Gastrocnemius medialis (tissue), 4 donors: ENCODE data around the gene CDHR3. TPM values are rescaled to one million over a fixed set of nuclear protein-coding genes. Genes with fewer than 3 reads are reported as not detected.

ENCODE experiments used
- ATAC-seq, 2 donors: fragments of 150-250 bp; one replicate each; pipeline ENCODE4 v1.9.1; 2016
- DNase-seq, 2 donors: peaks; one replicate each; pipeline ENCODE4 v3.0.0-alpha.2; 2019
- H3K27ac ChIP-seq, 4 donors: fragments of 200-600 bp; sonication (generic); 1 replicate in 1 of 4; 2 replicates in 3 of 4; pipeline ENCODE4 v1.5.1; 2016 to 2018; ENCODE audit warnings: mild to moderate bottlenecking in 2 of 4, moderate library complexity in 1 of 4
- H3K27me3 ChIP-seq, 3 donors: fragments of 200-600 bp; sonication (generic) in 2 of 3; 1 replicate in 1 of 3; 2 replicates in 2 of 3; pipeline versions ENCODE4 v1.5.1 to v1.6.0; 2016 to 2019; ENCODE audit warnings: mild to moderate bottlenecking in 1 of 3, moderate library complexity in 1 of 3
- H3K36me3 ChIP-seq, 2 donors: fragments of 200-600 bp; sonication (generic) in 1 of 2; one replicate each; pipeline ENCODE4 v1.5.1; 2017 to 2018
- H3K4me1 ChIP-seq, 2 donors: fragments of 200-600 bp; sonication (generic) in 1 of 2; one replicate each; pipeline ENCODE4 v1.5.1; 2016 to 2017; ENCODE audit warnings: mild to moderate bottlenecking in 2 of 2
- H3K4me3 ChIP-seq, 4 donors: fragments of 200-600 bp; sonication (generic) in 3 of 4; 1 replicate in 1 of 4; 2 replicates in 3 of 4; pipeline ENCODE4 v1.5.1; 2016 to 2019; ENCODE audit warnings: mild to moderate bottlenecking in 2 of 4
- H3K9me3 ChIP-seq, 3 donors: fragments of 200-600 bp; sonication (generic) in 2 of 3; 1 replicate in 1 of 3; 2 replicates in 2 of 3; pipeline ENCODE4 v1.5.1; 2016 to 2019
- POLR2A ChIP-seq, 2 donors: fragments of 450-650 bp; IDR thresholded peaks; one replicate each; pipeline ENCODE4 v1.6.1; 2017; ENCODE audit warnings: antibody characterized with exemption in 2 of 2, mild to moderate bottlenecking in 2 of 2, moderate library complexity in 2 of 2
- in situ Hi-C, 4 donors: fragments of 200-750 bp; cut with MboI; loops; one replicate each; pipeline versions ENCODE4 v1.15.0 to v1.8.0; 2017; ENCODE audit warnings: low sequenced_read_pairs in 4 of 4
- intact Hi-C: fragments of 100-400 bp; cut with DNase I; formaldehyde crosslinking; loops from one replicate; pipeline ENCODE4 v1.15.1; 2023; ENCODE audit warnings: low total_unique reads
- total RNA-seq, 4 donors: library from RNA; depleted of rRNA; stranded (reverse); fragments of >200 nt; gene quantifications; one replicate each; pipeline versions ENCODE4 v1.1.0 to v1.2.3, GENCODE V29; 2016
- TF ChIP-seq, protein P1 (sequence below), 5 experiments: fragments of 450-650 bp in 3 of 5; fragments of 200-600 bp in 2 of 5; sonication (generic) in 2 of 5; IDR thresholded peaks in 4 of 5; conservative IDR thresholded peaks in 1 of 5; 1 replicate in 4 of 5; 2 replicates in 1 of 5; pipeline ENCODE4 v1.5.1; 2016 to 2019; ENCODE audit warnings: antibody characterized with exemption in 5 of 5, mild to moderate bottlenecking in 3 of 5, moderate library complexity in 3 of 5

CDHR3 gene
- total RNA-seq, 4 donors from 2014 or later, result 0.62 to 21.2 TPM; not detected in 2

DNA sequence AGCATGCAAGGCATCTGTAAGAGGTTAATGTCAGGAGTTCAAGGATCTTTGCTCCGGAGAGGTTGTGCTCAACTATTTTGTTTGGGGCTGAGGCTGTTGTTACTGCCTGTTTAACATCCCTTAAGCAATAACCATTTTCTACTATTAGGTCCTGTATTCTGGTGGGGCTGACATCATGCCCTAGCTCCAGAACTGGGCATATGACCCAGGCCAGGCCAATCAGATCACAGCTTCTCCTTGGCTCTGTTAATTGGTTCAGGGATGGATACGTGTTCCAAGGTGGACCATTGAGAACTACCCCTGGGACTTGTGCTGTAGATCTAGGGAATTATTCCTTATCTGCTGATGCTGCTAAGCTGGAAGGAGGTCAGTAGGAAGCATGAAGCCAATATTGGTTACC is 82.1 kb downstream of the CDHR3 start:
- no peaks in the 10 kb centered on the region for H3K36me3 ChIP-seq
- H3K4me1 ChIP-seq, result peaks cover 6 to 7% of the 10 kb centered on the region in 2 donors
- in situ Hi-C loops (loop anchor here (10.0 to 25.0 kb wide), 3 partner anchors 383 to 408 kb away; no protein-coding TSS in a partner anchor), intact Hi-C loops (no loop called here)
- no peaks in the 10 kb centered on the region for H3K9me3 ChIP-seq
- no peak for DNase-seq
- H3K27me3 ChIP-seq, result no peaks in the 10 kb centered on the region
- no peak for ATAC-seq
- no peak overlapping the region for H3K27ac ChIP-seq
- no peak overlapping the region for H3K4me3 ChIP-seq
- no peak for TF ChIP-seq POLR2A (IDR thresholded peaks at IDR 0.05)
- TF ChIP-seq, protein P1, sequence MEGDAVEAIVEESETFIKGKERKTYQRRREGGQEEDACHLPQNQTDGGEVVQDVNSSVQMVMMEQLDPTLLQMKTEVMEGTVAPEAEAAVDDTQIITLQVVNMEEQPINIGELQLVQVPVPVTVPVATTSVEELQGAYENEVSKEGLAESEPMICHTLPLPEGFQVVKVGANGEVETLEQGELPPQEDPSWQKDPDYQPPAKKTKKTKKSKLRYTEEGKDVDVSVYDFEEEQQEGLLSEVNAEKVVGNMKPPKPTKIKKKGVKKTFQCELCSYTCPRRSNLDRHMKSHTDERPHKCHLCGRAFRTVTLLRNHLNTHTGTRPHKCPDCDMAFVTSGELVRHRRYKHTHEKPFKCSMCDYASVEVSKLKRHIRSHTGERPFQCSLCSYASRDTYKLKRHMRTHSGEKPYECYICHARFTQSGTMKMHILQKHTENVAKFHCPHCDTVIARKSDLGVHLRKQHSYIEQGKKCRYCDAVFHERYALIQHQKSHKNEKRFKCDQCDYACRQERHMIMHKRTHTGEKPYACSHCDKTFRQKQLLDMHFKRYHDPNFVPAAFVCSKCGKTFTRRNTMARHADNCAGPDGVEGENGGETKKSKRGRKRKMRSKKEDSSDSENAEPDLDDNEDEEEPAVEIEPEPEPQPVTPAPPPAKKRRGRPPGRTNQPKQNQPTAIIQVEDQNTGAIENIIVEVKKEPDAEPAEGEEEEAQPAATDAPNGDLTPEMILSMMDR (IDR thresholded peaks at IDR 0.05 in 4 of 5, conservative IDR thresholded peaks at IDR 0.05 in 1 of 5), result no peak

DNA sequence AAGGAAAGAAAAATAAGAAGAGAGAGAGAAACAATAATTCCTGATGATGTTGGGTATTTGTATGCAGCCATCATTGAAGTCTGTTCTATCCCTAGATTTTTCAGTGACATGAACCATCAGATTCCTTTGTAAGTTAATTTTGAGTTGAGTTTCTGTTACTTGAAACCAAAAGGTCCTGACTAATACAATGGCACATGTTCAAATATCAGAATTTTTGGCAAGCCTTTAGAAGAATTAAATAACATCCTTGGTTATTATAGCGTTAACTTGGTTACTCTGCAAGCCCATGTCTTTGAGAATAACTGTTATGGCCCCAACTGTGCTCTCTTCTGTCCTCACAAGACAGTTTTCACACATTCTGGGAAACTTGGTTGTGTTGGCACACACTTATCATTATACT is 82.5 kb downstream of the CDHR3 start:
- Histone ChIP-seq H3K4me1 (peaks cover 10% of the 10 kb centered on the region in 2 donors), H3K4me3 (no peak overlapping the region), H3K36me3 (no peaks in the 10 kb centered on the region), H3K27me3 (no peaks in the 10 kb centered on the region), H3K27ac (no peak overlapping the region), H3K9me3 (no peaks in the 10 kb centered on the region)
- in situ Hi-C loops (loop anchor here (10.0 to 25.0 kb wide), 3 partner anchors 383 to 408 kb away; no protein-coding TSS in a partner anchor), intact Hi-C loops (no loop called here)
- TF ChIP-seq, protein P1 (IDR thresholded peaks at IDR 0.05 in 4 of 5, conservative IDR thresholded peaks at IDR 0.05 in 1 of 5), result no peak
- DNase-seq (no peak), ATAC-seq (no peak)

DNA sequence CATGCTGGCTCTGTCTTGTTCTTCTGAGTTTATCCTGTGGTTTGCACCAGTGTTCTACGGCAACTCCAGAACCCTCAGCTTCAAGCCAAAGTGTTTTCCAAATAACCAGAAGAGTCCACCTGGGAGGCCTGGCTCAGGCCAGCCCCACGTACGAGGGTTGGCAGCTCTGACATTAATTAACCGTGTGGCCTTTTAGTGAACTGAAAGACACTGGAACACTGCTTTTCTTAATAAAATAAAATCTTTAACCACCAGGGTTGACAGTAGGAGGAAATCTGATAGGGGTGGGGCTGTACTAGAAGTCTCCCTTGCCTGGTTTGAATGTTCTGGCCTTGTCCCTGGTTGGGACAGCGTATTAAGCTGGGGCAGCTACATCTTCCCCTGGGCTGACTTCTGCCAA is 84.1 kb downstream of the CDHR3 start:
- DNase-seq, result no peak
- no peaks in the 10 kb centered on the region for H3K36me3 ChIP-seq
- intact Hi-C loops, result no loop called here

DNA sequence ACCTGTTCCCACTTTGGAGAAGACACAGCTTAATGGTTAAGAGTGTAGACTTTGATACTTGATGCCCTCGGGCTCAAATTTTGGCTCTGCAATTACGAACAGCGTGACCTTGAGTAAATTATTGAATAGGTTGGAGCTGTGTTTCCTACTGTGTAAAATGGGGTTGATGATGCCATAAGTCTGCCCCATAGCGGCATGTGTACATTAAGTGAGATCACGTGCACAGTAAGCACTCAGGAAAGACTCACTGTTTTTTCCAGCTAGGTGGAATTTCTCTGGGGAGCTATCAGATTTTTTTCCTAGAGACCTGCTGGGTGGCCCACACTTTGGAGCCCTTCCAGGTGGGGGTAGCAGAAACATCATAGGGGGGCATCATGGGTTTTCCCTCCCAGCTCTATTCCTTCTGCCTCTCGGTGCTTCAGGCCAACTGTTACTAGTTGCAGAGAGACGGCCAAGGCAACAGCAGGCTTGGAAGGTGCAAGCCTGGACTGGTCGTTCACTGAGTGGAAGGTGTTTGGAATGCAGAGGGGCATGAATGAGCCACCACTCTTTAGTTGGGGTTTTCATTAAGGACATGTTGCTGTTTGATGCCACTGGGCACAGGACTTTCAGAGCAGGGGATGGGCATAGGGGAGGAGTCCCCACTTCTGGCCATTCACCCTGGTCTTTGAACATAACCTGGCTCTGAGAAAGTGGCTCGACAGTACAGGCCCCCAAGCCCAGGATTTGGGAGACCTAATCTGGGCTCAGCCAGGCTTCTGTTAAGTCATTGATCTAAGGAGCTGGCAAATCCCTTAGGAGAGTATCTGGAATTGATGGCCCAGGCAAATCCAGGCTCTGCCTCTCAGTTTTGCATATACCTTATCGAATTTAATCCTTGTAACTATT is 85.0 kb downstream of the CDHR3 start:
- no peaks in the 10 kb centered on the region for H3K36me3 ChIP-seq
- H3K4me1 ChIP-seq, result peaks cover 3 to 7% of the 10 kb centered on the region in 2 donors
- TF ChIP-seq, protein P1 (IDR thresholded peaks at IDR 0.05 in 4 of 5, conservative IDR thresholded peaks at IDR 0.05 in 1 of 5), result no peak
- no peak for TF ChIP-seq POLR2A (IDR thresholded peaks at IDR 0.05)
- no peaks in the 10 kb centered on the region for H3K9me3 ChIP-seq
- DNase-seq (no peak), ATAC-seq (no peak)
- no peaks in the 10 kb centered on the region for H3K27me3 ChIP-seq
- intact Hi-C loops, result no loop called here
- no peak overlapping the region for H3K27ac ChIP-seq
- in situ Hi-C loops, result loop anchor here (10.0 to 25.0 kb wide), 3 partner anchors 386 to 411 kb away; no protein-coding TSS in a partner anchor
- H3K4me3 ChIP-seq, result no peak overlapping the region

More for the DNA sequence above, 84.1 kb downstream of the CDHR3 start:
- TF ChIP-seq POLR2A (IDR thresholded peaks at IDR 0.05), result no peak
- TF ChIP-seq, protein P1 (IDR thresholded peaks at IDR 0.05 in 4 of 5, conservative IDR thresholded peaks at IDR 0.05 in 1 of 5), result no peak
- in situ Hi-C loops, result loop anchor here (10.0 to 25.0 kb wide), 3 partner anchors 385 to 410 kb away; no protein-coding TSS in a partner anchor
- Histone ChIP-seq H3K4me3 (no peak overlapping the region), H3K9me3 (no peaks in the 10 kb centered on the region), H3K27me3 (no peaks in the 10 kb centered on the region), H3K27ac (no peak overlapping the region), H3K4me1 (peaks cover 6 to 11% of the 10 kb centered on the region in 2 donors)
- no peak for ATAC-seq
